Activated CD8-positive, alpha-beta memory T cell treated with anti-CD3 and anti-CD28 coated beads, Interleukin-2, amount 10 ng/mL, durations not matched to agents 7 days and 5 days (primary cell): ENCODE measurements around the gene ZNF541. TPM values are rescaled to one million over a fixed set of nuclear protein-coding genes. Genes with fewer than 3 reads are reported as not detected.
"Not testable (repeated sequence)": the region's sequence is repeated elsewhere in the genome, so short reads cannot be mapped to it uniquely, and the experiment has no call there.

Experiments used
- ATAC-seq: fragments of 150-1000 bp; cut with Tn5 transposase; one replicate; pipeline ENCODE4 v1.10.0; 2021; ENCODE audit warnings: moderate library complexity
- CTCF ChIA-PET: fragments of 350-600 bp; sonication (Branson Sonifier 250); formaldehyde crosslinking; loops from one replicate; lab custom pipeline; 2021; ENCODE audit warnings: antibody characterized with exemption; lab: Charles Lee
- DNase-seq: peaks from one replicate; pipeline ENCODE4 v3.0.0-alpha.2; 2020
- H3K27ac Mint-ChIP-seq: one replicate; pipeline ENCODE4 v1.8.0; 2021; ENCODE audit warnings: mild to moderate bottlenecking, mixed read lengths
- H3K27me3 Mint-ChIP-seq: one replicate; pipeline ENCODE4 v1.8.0; 2021; ENCODE audit warnings: mixed read lengths
- H3K36me3 Mint-ChIP-seq: one replicate; pipeline ENCODE4 v1.8.0; 2021; ENCODE audit warnings: mild to moderate bottlenecking, mixed read lengths
- H3K4me1 Mint-ChIP-seq: one replicate; pipeline ENCODE4 v1.8.0; 2021; ENCODE audit warnings: mixed read lengths
- H3K4me3 Mint-ChIP-seq: one replicate; pipeline ENCODE4 v1.8.0; 2021; ENCODE audit warnings: mild to moderate bottlenecking, moderate library complexity, mixed read lengths
- H3K9me3 Mint-ChIP-seq: one replicate; pipeline ENCODE4 v1.8.0; 2022; ENCODE audit warnings: low read depth, mixed read lengths
- total RNA-seq, 2 experiments: library from RNA; stranded (reverse); gene quantifications; one replicate each; pipeline ENCODE4 v1.2.3, GENCODE V29; 2021

Gene ZNF541
- total RNA-seq, 2 experiments from 2014 or later: 0.32 to 0.40 TPM

DNA sequence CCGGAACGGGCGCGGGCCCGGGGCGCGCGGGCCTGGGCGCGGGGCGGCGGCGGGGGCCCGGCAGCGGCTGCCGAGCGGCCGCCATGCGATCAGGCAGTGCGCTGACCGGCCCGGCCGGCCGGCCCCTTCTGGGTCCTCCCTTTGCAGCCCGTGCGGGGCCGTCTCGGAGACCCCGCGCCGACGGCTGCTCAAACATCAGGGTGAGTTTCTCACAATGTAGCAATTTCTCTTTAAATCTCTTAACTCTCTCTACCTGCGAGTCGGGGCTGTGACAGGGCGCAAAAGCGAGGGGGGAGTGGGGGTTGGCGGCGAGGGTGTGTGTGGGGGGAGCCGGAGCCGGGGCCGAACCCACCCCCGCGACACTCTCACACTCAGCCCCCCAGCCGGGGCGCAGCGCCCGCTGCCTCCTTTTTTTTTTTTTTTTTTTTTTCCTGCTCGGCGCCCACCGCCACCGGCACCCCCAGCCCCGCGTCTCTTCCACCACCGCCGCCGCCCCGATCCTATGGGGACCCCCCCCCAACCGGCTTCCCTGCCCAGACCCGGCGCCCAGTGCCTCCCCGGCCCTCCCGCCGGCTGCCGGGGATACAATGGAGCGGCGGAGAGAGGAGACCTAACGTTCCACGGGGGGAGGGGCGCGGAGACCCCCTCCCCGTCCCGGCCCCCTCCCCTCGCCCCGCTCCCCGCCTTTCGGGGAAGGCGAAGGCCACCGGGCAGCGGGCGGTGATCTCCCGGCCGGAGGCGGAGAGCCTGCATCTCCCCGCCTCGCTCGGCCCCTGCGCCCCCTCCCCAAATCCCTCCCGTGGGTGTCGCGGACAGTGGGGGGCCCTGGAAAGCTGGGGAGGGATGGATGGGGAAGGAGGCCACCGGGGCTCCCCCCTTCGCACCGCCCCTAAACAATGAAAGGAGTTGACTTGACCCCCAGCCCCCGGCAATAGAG lies 36.3 kb upstream of the ZNF541 start, which contains the start of gene BICRA:
Gene BICRA, plus strand, starts transcription at position 166 of the 937 bp plus-strand sequence. CDS start 64,441 bp downstream, outside the sequence.
- CTCF ChIA-PET: interaction anchor here (0.6 to 2.5 kb wide), 6 partner anchors 11 to 859 kb away, joined by 3 to 11 read pairs (median 8); partner anchors contain the start of gene KPTN
- peak within 1 kb of the TSS; percentile 92 for H3K27ac Mint-ChIP-seq
- H3K4me1 Mint-ChIP-seq: peaks cover 25% of the 10 kb centered on the region
- H3K4me3 Mint-ChIP-seq: peak within 1 kb of the TSS; percentile 88
- peak; percentile 86 for DNase-seq
- H3K36me3 Mint-ChIP-seq: peaks cover 9% of the 10 kb centered on the region
- H3K27me3 Mint-ChIP-seq: no peaks in the 10 kb centered on the region
- ATAC-seq: peak; percentile 67
- H3K9me3 Mint-ChIP-seq: no peaks in the 10 kb centered on the region

DNA sequence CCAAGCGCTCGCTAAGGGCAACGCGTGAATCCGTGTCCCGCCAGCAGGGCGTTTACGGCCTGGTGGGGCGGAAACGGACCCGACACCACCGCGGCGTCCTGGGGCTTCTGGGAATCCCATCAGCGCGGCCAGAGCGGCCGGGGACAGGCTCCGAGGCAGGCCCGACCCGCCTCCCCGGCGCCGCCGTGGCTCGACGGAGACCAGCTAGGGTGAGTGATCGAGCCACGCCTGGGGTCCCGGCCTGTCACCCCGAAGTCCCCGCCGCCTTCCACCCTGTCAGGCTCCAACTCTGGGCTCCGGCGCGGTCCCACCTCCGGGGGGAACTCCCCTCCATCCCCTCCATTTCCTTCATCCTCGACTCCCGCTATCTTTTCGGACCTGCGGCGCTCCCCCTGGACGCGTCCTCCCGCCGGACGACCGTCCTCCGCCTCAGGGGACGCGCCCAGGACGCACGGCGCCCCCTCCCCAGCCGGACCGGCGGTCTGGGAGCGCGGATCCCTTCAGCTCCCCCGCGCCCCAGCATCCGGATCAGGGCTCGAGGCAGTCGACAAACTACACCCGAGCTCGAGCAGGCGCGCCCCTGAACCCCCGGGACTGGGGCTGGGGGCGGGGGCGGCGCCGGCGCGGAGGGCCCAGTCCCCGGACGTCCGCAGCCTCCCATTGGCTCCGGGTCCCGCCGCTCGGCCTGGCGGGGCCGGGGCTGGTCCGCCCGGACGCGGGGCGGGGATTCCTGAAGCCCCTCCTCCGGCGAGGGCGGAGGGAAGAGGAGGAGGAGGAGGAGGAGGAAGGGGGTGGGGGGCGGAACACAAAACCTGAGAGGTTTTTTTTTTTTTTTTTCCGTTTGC lies 35.3 kb upstream of the ZNF541 start:
- Mint-ChIP-seq H3K4me3 (peak overlapping the region; percentile 83), H3K9me3 (no peaks in the 10 kb centered on the region), H3K27ac (peak overlapping the region; percentile 87), H3K27me3 (no peaks in the 10 kb centered on the region), H3K4me1 (peaks cover 30% of the 10 kb centered on the region), H3K36me3 (peaks cover 9% of the 10 kb centered on the region)
- ATAC-seq (peak; percentile 92), DNase-seq (peak; percentile 96)
- CTCF ChIA-PET: interaction anchor here (0.6 to 2.0 kb wide), 5 partner anchors 10 to 860 kb away, joined by 3 to 9 read pairs (median 6); partner anchors contain the start of gene KPTN

DNA sequence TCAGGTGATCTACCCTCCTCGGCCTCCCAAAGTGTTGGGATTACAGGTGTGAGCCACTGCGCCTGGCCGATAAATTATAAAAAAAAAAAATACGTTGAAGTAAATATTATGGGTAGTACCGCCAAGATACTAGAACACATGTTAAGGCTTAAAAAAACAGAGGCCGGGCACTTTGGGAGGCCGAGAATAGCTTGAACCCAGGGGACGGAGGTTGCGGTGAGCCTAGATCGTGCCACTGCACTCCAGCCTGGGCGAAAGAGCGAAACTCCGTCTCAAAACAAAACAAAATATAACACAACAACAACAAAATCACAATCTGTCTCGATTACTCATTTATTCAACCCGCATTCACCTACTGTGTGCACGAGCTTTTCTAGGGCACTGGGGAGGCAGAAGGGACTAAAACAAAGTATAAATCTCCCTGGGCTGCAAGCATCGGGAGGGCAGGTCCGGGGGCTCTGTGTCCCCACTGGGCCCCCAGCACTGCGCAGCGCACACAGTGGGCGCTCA lies 34.7 kb upstream of the ZNF541 start:
- DNase-seq: no peak
- peaks cover 3% of the 10 kb centered on the region for H3K27me3 Mint-ChIP-seq
- H3K36me3 Mint-ChIP-seq: peaks cover 9% of the 10 kb centered on the region
- H3K27ac Mint-ChIP-seq: peak overlapping the region; percentile 87
- H3K9me3 Mint-ChIP-seq: no peaks in the 10 kb centered on the region
- no peak for ATAC-seq
- CTCF ChIA-PET: interaction anchor here (1.0 to 2.0 kb wide), 4 partner anchors 9 to 482 kb away, joined by 3 to 9 read pairs (median 6); partner anchors contain the start of gene KPTN
- H3K4me3 Mint-ChIP-seq: peak overlapping the region; percentile 83
- peaks cover 30% of the 10 kb centered on the region for H3K4me1 Mint-ChIP-seq

DNA sequence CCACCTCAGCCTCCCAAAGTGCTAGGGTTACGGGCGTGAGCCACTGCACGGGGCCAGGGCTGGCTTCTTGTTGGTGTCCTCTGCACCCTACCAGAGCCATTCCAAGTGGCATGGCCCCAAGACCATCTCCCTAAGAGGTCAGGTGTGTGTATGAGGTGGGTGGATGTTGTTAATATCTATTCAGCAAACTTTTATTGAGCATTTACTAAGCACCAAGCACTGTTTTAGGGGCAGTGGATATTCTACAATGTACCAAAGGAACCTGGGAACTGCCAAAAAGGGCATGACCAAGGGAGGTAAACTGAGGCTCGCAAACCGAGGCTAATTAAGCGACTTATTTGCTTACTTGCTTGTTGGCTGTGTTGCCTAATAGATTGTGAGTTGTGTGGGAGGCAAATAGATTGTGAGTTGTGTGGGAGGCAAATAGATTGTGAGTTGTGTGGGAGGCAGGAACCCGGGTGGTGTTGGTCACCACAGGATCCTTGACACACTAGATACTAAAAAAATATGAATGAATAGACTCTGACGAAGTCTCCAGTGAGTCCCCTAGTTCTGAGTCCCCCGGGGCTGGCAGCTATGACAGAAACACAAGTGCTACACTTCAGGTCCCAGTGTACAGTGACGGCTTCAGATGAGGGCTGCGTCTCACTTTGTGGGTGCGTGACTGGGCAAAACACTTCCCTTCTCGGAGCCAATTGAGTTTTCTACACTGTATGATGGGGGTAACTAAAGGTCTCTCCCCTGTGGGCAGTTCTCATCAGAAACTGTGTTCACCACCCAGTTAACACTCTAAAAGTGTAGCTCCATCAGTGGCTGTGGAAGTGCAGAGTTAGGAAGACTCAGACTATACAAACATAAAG lies 31.0 kb upstream of the ZNF541 start:
- Mint-ChIP-seq H3K4me3 (no peak overlapping the region), H3K9me3 (no peaks in the 10 kb centered on the region), H3K36me3 (peaks cover 8% of the 10 kb centered on the region), H3K4me1 (peaks cover 35% of the 10 kb centered on the region), H3K27ac (no peak overlapping the region), H3K27me3 (peaks cover 4% of the 10 kb centered on the region)
- CTCF ChIA-PET: no interaction called here
- ATAC-seq: no peak
- DNase-seq: no peak

DNA sequence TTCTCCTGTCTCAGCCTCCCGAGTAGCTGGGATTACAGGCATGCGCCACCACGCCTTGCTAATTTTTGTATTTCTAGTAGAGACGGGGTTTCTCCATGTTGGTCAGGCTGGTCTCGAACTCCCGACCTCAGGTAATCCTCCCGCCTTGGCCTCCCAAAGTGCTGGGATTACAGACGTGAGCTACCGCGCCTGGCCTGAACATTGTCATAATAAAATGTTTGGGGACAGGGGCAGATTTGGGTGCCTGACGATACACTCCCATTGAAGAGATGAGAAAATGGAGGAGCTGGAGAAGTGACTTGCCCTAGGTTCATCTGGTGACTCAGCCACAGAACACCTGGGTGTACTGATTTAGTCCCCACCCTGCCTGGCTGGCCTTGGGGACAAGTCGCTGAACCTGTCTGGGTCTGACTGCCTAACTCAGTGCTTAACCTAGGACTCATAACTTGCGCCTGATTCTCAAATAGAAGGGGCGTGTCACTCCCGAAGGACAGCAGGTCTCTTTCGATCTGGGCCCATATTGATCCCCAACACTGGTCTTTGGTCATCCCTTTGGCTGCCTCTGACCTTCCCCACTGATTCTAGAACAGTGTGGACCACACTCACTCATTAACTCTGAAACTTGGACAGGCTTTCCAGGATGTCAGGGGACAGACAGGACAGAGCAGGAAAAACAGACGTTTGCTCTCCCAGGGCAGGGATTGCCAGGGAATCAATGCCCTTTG lies 28.4 kb upstream of the ZNF541 start:
- Mint-ChIP-seq H3K27ac (peak overlapping the region; percentile 89), H3K36me3 (no peaks in the 10 kb centered on the region), H3K27me3 (peaks cover 4% of the 10 kb centered on the region), H3K4me1 (peaks cover 38% of the 10 kb centered on the region), H3K4me3 (peak overlapping the region; percentile 78), H3K9me3 (no peaks in the 10 kb centered on the region)
- DNase-seq (no peak), ATAC-seq (no peak)
- CTCF ChIA-PET: interaction anchor here (0.7 to 2.5 kb wide), 9 partner anchors 9 to 253 kb away, joined by 3 to 20 read pairs (median 4); partner anchors contain the start of genes KPTN and NAPA

DNA sequence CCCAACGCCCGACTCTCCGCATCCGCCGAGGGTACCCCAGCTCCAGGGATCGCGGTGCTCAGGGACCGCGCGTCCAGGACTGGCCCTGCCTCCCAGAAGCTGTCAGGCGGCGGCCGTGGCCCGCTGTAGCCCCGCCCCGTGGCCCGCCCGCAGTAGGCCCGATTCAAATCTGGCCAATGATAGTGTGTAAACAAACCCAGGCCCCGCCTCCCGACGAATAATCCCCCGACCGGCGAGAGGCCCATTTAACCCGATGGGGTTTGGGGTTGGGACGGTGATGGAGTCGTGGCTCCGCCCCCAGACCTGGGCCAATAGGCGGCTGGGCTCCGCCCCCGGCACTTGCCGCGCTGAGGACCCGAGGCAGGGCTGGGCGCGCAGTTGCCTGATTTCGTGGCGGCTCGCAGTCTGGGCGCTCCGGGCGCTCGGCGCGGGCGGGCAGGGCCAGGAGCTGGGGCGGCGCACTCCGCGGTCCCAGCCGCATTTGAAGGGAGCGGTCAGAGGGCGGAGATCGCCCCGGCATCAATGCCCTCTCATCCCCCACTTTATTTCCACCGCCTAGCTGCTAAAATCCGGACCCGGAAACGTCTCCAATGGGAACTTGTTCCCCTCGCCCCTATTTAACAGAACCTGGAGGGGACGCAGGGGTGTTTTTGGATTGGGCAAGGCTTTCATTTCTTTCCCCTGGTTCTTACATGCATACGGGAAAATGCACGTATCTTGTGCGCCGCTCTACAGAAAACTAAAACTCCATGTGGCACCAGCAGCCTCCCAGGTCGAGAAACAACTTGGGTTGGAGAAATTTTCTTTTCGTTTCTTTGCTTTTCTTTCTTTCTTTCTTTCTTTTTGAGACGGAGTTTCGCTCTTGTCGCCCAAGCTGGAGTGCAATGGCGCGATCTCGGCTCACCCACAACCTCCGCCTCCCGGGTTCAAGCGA lies 27.6 kb upstream of the ZNF541 start:
- ATAC-seq (peak; percentile 95), DNase-seq (peak; percentile 100)
- CTCF ChIA-PET: interaction anchor here (0.7 to 2.5 kb wide), 9 partner anchors 10 to 252 kb away, joined by 3 to 20 read pairs (median 4); partner anchors contain the start of genes KPTN and NAPA
- Mint-ChIP-seq H3K36me3 (peaks cover 1% of the 10 kb centered on the region), H3K27me3 (peaks cover 4% of the 10 kb centered on the region), H3K27ac (peak overlapping the region; percentile 91), H3K9me3 (no peaks in the 10 kb centered on the region), H3K4me1 (peaks cover 46% of the 10 kb centered on the region), H3K4me3 (peak overlapping the region; percentile 78)

DNA sequence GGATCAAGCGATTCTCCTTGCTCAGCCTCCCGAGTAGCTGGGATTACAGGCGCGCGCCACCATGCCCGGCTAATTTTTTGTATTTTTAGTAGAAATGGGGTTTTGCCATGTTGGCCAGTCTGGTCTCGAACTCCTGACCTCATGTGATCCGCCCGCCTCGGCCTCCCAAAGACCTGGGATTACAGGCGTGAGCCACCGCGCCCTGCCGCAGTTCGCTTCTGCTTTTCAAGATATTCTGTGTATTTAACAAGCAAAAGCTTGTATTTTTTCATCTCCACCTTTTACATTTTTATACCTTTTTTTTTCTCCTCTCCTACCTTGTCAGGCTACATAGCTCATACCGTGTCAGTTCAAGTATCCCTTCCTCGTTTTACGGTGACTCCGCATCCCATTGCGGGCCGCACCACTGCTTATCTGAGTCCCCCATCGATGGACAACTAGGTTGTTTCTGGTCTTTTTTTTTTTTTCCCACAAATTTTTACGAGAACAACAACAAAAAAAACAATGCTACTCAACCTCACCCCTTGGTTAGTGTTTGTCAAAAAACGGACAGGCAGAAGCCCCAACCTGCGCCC lies 26.8 kb upstream of the ZNF541 start:
- not testable (repeated sequence) for ATAC-seq, H3K36me3 Mint-ChIP-seq, H3K27me3 Mint-ChIP-seq, DNase-seq, H3K9me3 Mint-ChIP-seq
- CTCF ChIA-PET: interaction anchor here (1.2 to 2.5 kb wide), 8 partner anchors 8 to 165 kb away, joined by 3 to 20 read pairs (median 6); partner anchors contain the start of genes BICRA and NAPA
- Mint-ChIP-seq H3K4me1 (peaks cover 46% of the 10 kb centered on the region), H3K4me3 (peak overlapping the region; percentile 78), H3K27ac (peak overlapping the region; percentile 91)

DNA sequence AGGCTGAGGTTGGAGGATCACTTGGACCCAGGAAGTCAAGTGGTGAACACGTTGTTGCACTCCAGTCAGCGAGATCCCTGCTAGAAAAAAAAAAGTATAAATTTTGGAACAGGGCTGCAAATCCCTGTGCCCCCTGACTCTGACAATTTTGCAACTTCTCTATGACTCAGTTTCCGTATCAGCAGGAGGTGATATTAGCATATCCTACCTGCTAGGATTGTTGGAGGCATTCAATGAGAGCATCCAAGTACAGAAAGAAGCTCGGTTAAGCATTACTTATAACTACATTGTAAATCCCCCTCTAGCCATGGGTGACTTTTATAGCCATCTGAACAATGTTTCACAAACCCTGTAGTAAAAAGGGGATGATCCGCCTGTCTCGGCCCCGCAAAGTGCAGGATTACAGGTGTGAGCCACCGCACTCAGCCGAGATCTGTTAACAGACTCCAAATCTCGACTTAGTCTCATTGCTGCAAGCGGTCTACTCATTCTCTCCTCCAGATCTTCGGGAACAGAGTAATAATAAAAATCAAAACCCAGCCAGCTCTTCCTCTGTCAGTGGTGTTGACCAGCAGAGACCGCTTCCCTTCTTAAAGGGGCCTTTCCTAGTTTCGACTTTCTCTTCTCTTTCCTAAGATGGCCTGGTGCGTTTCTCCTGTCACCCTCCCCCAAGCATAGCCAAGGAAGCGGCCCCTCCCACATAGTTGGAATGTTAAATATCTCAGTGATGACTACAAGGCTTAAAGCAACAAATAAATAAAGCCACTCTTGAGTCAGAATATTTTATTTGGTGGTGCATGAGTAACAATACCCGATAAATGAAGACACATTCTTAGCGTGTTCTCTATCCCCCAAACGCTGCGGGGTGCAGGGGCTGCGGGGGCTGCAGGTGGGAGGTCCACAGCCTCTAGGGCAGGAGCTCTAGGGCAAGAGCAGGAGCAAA lies 25.7 kb upstream of the ZNF541 start:
- H3K4me1 Mint-ChIP-seq: peaks cover 42% of the 10 kb centered on the region
- peak overlapping the region; percentile 78 for H3K4me3 Mint-ChIP-seq
- no peaks in the 10 kb centered on the region for H3K9me3 Mint-ChIP-seq
- peaks cover 4% of the 10 kb centered on the region for H3K27me3 Mint-ChIP-seq
- no peak overlapping the region for H3K27ac Mint-ChIP-seq
- DNase-seq (no peak), ATAC-seq (no peak)
- peaks cover 1% of the 10 kb centered on the region for H3K36me3 Mint-ChIP-seq
- CTCF ChIA-PET: interaction anchor here (0.7 to 2.4 kb wide), 6 partner anchors 9 to 1684 kb away, joined by 3 to 10 read pairs (median 5); partner anchors contain the start of gene BICRA

DNA sequence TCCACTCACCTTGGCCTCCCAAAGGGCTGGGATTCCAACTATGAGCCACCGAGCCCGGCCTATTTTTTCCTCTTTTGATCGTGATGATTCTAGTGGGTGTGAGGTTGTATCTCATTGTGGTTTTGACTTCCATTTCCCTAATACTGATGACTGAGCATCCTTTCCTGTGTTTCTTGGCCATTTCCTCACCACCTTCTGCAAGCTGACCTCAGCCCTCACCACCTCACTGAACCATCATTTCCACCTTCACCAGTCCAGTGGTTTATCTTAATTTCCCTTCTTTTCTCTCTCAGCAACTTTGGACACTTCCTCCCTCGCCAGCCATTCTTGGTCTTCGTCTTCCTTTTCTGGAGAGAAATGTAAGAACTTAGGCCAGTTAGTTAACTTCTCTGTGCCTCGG lies 23.0 kb upstream of the ZNF541 start:
- CTCF ChIA-PET: interaction anchor here (1.5 kb wide), 1 partner anchor 80 kb away, joined by 4 read pairs; no protein-coding TSS in a partner anchor
- ATAC-seq (no peak), DNase-seq (no peak)
- Mint-ChIP-seq H3K27ac (peak overlapping the region; percentile 68), H3K4me1 (peaks cover 35% of the 10 kb centered on the region), H3K4me3 (peak overlapping the region; percentile 2), H3K36me3 (peaks cover 1% of the 10 kb centered on the region), H3K9me3 (no peaks in the 10 kb centered on the region), H3K27me3 (peaks cover 6% of the 10 kb centered on the region)
